LNCaP clone FGC (cell line): ENCODE measurements around the gene ABCF2.

Experiments
- DNase-seq: peaks from one replicate; pipeline ENCODE4 v3.0.0-alpha.2; 2011; ENCODE audit warnings: low read depth
- H3K4me3 ChIP-seq: 2 replicates; pipeline ENCODE4 v1.5.1; 2011; ENCODE audit warnings: mild to moderate bottlenecking, low read depth, low read length, control low read depth
- CTCF ChIP-seq: IDR thresholded peaks from 2 replicates; pipeline ENCODE4 v1.5.1; 2012; ENCODE audit warnings: mild to moderate bottlenecking; ENCODE audit not compliant: control insufficient read depth, insufficient read depth; ENCODE audit errors: extremely low read depth

The ABCF2 gene

GRCh38 chr7:151168003-151168786, 58.8 kb downstream of the ABCF2 start:
- no peak for DNase-seq
- H3K4me3 ChIP-seq, result no peak overlapping the region

GRCh38 chr7:151167197-151167961, 59.6 kb downstream of the ABCF2 start, which contains the start of gene GBX1:
Gene GBX1, minus strand, starts transcription at chr7:151167694. Its CDS starts 146 bp downstream, at chr7:151167548.
- no peak for TF ChIP-seq CTCF
- no peak for DNase-seq
- H3K4me3 ChIP-seq, result peak within 1 kb of the TSS; percentile 21; the same call in 1 of the 2 replicates

More at GRCh38 chr7:151168003-151168786, 58.8 kb downstream of the ABCF2 start:
- peak; percentile 54 for TF ChIP-seq CTCF

GRCh38 chr7:151166629-151167196, 60.3 kb downstream of the ABCF2 start:
- peak overlapping the region; percentile 21; the same call in 1 of the 2 replicates for H3K4me3 ChIP-seq
- no peak for TF ChIP-seq CTCF
- DNase-seq, result no peak
